ENCODE results near the gene ABCB9. TPM values are rescaled to one million over a fixed set of nuclear protein-coding genes. Genes with fewer than 3 reads are reported as not detected.

The ABCB9 gene
- total and polyA plus RNA-seq, 2 of the 8 experiments (the other 6 are each of a cell fraction or from before 2014, with no cell fraction given): 3.8 to 8.0 TPM

DNA sequence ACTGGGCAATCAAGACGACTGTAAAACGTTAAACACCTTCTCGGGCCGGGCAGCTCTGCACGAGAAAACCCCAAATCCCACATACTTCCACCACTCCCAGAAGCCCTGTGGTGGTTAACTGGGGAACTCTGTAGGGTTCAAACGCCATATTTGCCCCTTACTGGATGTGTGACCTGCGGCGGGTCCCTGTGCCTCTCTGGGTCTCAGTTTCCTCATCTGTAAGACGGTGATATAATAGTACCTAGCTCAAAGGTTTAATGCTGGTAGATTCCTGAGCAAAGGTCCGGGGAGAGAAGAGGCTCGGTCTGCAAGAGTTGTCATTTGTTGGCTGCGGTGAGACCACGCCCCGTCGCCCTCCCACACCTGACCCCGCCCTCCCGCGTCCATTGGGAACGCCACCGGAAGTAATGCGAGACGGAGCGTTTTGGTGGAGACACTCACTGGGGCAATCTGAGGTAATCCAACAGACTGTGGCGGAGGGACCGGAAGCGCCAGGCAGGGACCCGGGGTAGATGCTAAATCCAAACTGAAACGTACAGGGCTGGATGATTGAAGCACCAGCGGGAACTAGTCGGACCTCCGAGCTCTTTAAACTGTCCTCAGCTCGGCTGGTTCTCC lies 8.1 kb upstream of the ABCB9 start:
- Histone ChIP-seq H2BK5ac (ENCODE audit: low read depth, low read length) (peak overlapping the region; percentile 98), H2BK120ac (replicated peaks; ENCODE audit: low read depth, low read length) (no peak overlapping the region), H3K4me2 (ENCODE audit: insufficient read depth in 1 of 2, low read depth in 2 of 2, low read length in 2 of 2) (peak overlapping the region; percentile 83 to 96), H3K27me3 (replicated peaks in 1 of 4; ENCODE audit: control insufficient read depth in 3 of 4, extremely low read depth in 1 of 4, insufficient read depth in 3 of 4, low read length in 3 of 4) (no peaks in the 10 kb centered on the region), H3K4ac (replicated peaks; ENCODE audit: insufficient read length, low read depth, low read length) (peak overlapping the region; percentile 27), H3K27ac (ENCODE audit: low read depth, low read length) (peak overlapping the region; percentile 72), H3K14ac (ENCODE audit: insufficient read length) (no peak overlapping the region), H2BK12ac (ENCODE audit: low read depth, low read length) (0 out of 2 replicates have a peak overlapping the region, but pooled peaks have one; percentile 31), H3K9ac (replicated peaks in 1 of 4; ENCODE audit: extremely low read depth in 1 of 4, low read depth in 3 of 4, low read length in 3 of 4) (peak overlapping the region; percentile 46 to 81 (median 79)), H2BK15ac (ENCODE audit: low read length) (peak overlapping the region; percentile 98; the same call in 1 of the 2 replicates), H3K79me2 (ENCODE audit: control insufficient read depth in 1 of 2, insufficient read depth in 2 of 2, low read length in 2 of 2) (peaks cover 0 to 10% of the 10 kb centered on the region in 2 experiments; a peak in 1 of 4 replicates), H3K56ac (replicated peaks; ENCODE audit: insufficient read length, low read depth, low read length) (peak overlapping the region; percentile 94), H4K5ac (ENCODE audit: insufficient read length, low read depth, low read length) (peak overlapping the region; percentile 94), H4K8ac (ENCODE audit: extremely low read depth, insufficient read depth, low read length) (peak overlapping the region; percentile 98), H3K9me3 (ENCODE audit: insufficient read depth in 2 of 2, low read depth in 1 of 2, low read length in 1 of 2) (no peaks in the 10 kb centered on the region), H2BK20ac (ENCODE audit: low read length) (no peak overlapping the region), H3K4me3 (ENCODE audit: extremely low read depth in 1 of 4, insufficient read depth in 2 of 4, low read depth in 3 of 4, low read length in 4 of 4) (peak overlapping the region; percentile 85 to 96 (median 89)), H3K36me3 (ENCODE audit: control insufficient read depth in 2 of 4, insufficient read depth in 4 of 4, low read length in 3 of 4) (no peaks in the 10 kb centered on the region), H4K91ac (replicated peaks; ENCODE audit: insufficient read length, low read length) (peak overlapping the region; percentile 88), H3K79me1 (ENCODE audit: low read depth, low read length) (peaks cover 5% of the 10 kb centered on the region; the same call in 1 of the 2 replicates), H3K18ac (ENCODE audit: extremely low read depth, low read length) (peak overlapping the region; percentile 66; the same call in 1 of the 2 replicates), H2AFZ (ENCODE audit: low read length) (peak overlapping the region; percentile 92; the same call in 1 of the 2 replicates), H4K20me1 (replicated peaks in 1 of 2; ENCODE audit: control insufficient read depth in 1 of 2, insufficient read depth in 2 of 2, low read length in 2 of 2) (peaks cover 0 to 4% of the 10 kb centered on the region in 2 experiments), H3K23ac (ENCODE audit: insufficient read length) (no peak overlapping the region), H3K4me1 (replicated peaks in 1 of 4; ENCODE audit: control insufficient read depth in 3 of 4, insufficient read depth in 4 of 4, low read length in 3 of 4) (peaks cover 0 to 8% (median 6%) of the 10 kb centered on the region in 4 experiments; a peak in 6 of 7 replicates), H3K23me2 (ENCODE audit: low read depth, low read length) (peaks cover 10% of the 10 kb centered on the region), H2AK5ac (ENCODE audit: low read depth, low read length) (no peak overlapping the region)
- ChIA-PET CTCF (ENCODE audit: partially characterized antibody) (interaction anchor here (0.8 to 2.1 kb wide), 6 partner anchors 24 to 114 kb away, joined by 3 to 4 read pairs (median 3); no protein-coding TSS in a partner anchor), POLR2A (ENCODE audit: partially characterized antibody) (interaction anchor here (0.6 to 3.3 kb wide), 13 partner anchors 8 to 410 kb away, joined by 3 to 21 read pairs (median 4); partner anchors contain the start of genes ABCB9, HIP1R, KMT5A and MPHOSPH9)
- WGBS, 2 experiments (ENCODE audit: extremely low coverage in 1 of 2, insufficient coverage in 1 of 2, insufficient read length in 1 of 2, insufficient replicate concordance in 2 of 2, low coverage in 1 of 2, low lambda C conversion rate in 2 of 2, missing lambda C conversion rate in 1 of 2): 6% methylated on average over 31 of the region's 32 CpGs; no CpG with 5 or more reads in 1 of the 2 experiments
- DNase-seq (ENCODE audit: low read depth in 1 of 2, low spot score in 2 of 2) (peak; percentile 93 to 97), FAIRE-seq (peak; percentile 45)
- TF ChIP-seq ASH2L (IDR thresholded peaks at IDR 0.05; ENCODE audit: low read length) (no peak), SP1 (IDR thresholded peaks at IDR 0.05; ENCODE audit: low read depth, low read length) (peak; percentile 87), POLR2AphosphoS5 (IDR thresholded peaks at IDR 0.05; ENCODE audit: low read depth, low read length) (no peak; the same call in 1 of the 2 replicates), POLR2A (IDR thresholded peaks at IDR 0.05; ENCODE audit: control extremely low read depth in 1 of 2, low read depth in 2 of 2, low read length in 2 of 2) (peak in 1 of 2 experiments; percentile 42; a peak in 1 of 3 replicates), BACH1 (IDR thresholded peaks at IDR 0.05; ENCODE audit: low read length) (no peak), SRF (IDR thresholded peaks at IDR 0.05; ENCODE audit: low read depth, low read length) (no peak), BCL11A (IDR thresholded peaks at IDR 0.05; ENCODE audit: low read depth in 2 of 2, low read length in 2 of 2) (no peak), KDM1A (IDR thresholded peaks at IDR 0.05; ENCODE audit: borderline replicate concordance, low read length) (no peak), SUZ12 (IDR thresholded peaks at IDR 0.05; ENCODE audit: low read length) (no peak), TAF7 (optimal IDR thresholded peaks at IDR 0.05; ENCODE audit: borderline replicate concordance, low read depth, low read length) (no peak), RFX5 (IDR thresholded peaks at IDR 0.05; ENCODE audit: borderline replicate concordance, low read depth, low read length) (no peak), NRF1 (IDR thresholded peaks at IDR 0.05; ENCODE audit: low read depth, low read length) (peak; percentile 8; the same call in 1 of the 2 replicates), ZNF274 (IDR thresholded peaks at IDR 0.05; ENCODE audit: borderline replicate concordance, extremely low read depth, low read length) (no peak)

All from H1 (cell line).